Uterus (tissue), 4 donors: Measurements from ENCODE around the gene LHPP. TPM values are rescaled to one million over a fixed set of nuclear protein-coding genes. Genes with fewer than 3 reads are reported as not detected.
A peak's percentile ranks its signal among the peaks of the same experiment; 100 is the strongest.

ENCODE experiments used
- DNase-seq, 2 donors: peaks; one replicate each; pipeline ENCODE4 v3.0.0-alpha.2; 2019 to 2020
- H3K27ac ChIP-seq, 2 donors: fragments of 200-600 bp; sonication (generic); 1 replicate in 1 of 2; 2 replicates in 1 of 2; pipeline ENCODE4 v1.5.1; 2016 to 2018
- H3K27me3 ChIP-seq, 2 donors: fragments of 200-600 bp; sonication (generic); one replicate each; pipeline ENCODE4 v1.5.1; 2018 to 2019; ENCODE audit warnings: control low read depth in 1 of 2
- H3K36me3 ChIP-seq, 2 donors: fragments of 200-600 bp; sonication (generic); one replicate each; pipeline ENCODE4 v1.5.1; 2019; ENCODE audit warnings: control low read depth in 1 of 2
- H3K4me1 ChIP-seq, 2 donors: fragments of 200-600 bp; sonication (generic); one replicate each; pipeline ENCODE4 v1.5.1; 2018 to 2019; ENCODE audit warnings: control low read depth in 1 of 2
- H3K4me3 ChIP-seq, 2 donors: fragments of 200-600 bp; sonication (generic); 1 replicate in 1 of 2; 2 replicates in 1 of 2; pipeline ENCODE4 v1.5.1; 2018 to 2019; ENCODE audit warnings: mild to moderate bottlenecking in 1 of 2
- H3K9me3 ChIP-seq, 2 donors: fragments of 200-600 bp; sonication (generic); one replicate each; pipeline ENCODE4 v1.5.1; 2019; ENCODE audit warnings: control low read depth in 1 of 2
- CTCF ChIP-seq, 4 experiments: fragments of 200-600 bp in 2 of 4; fragments of 450-650 bp in 2 of 4; sonication (generic) in 2 of 4; IDR thresholded peaks; one replicate each; pipeline ENCODE4 v1.5.1; 2016 to 2019; ENCODE audit warnings: antibody characterized with exemption in 4 of 4, mild to moderate bottlenecking in 2 of 4, moderate library complexity in 1 of 4
- POLR2A ChIP-seq, 2 donors: fragments of 450-650 bp; IDR thresholded peaks; one replicate each; pipeline ENCODE4 v1.6.1; 2016; ENCODE audit warnings: antibody characterized with exemption in 2 of 2, mild to moderate bottlenecking in 1 of 2, moderate library complexity in 1 of 2
- intact Hi-C: fragments of 100-400 bp; cut with DNase I; formaldehyde crosslinking; loops from one replicate; pipeline ENCODE4 v1.15.1; 2023; ENCODE audit warnings: low total_unique reads
- total RNA-seq, 4 donors: library from RNA; depleted of rRNA in 3 of 4; stranded (reverse); fragments of >200 nt in 3 of 4; gene quantifications; one replicate each; pipeline versions ENCODE4 v1.1.0 to v1.2.4, GENCODE V29; 2014 to 2023
- donor health status: DM: yes; HTN: yes; CAD: no.

Gene LHPP
- total RNA-seq, 4 donors from 2014 or later: 0.51 to 23.2 (median 15.3) TPM; not detected in 1

- peak; percentile 95 to 96 for DNase-seq
- Histone ChIP-seq H3K36me3 (no peaks in the 10 kb centered on the region), H3K4me1 (peaks cover 0 to 3% of the 10 kb centered on the region in 2 donors), H3K27me3 (no peaks in the 10 kb centered on the region), H3K9me3 (no peaks in the 10 kb centered on the region), H3K27ac (peak within 1 kb of the TSS; percentile 89), H3K4me3 (peak within 1 kb of the TSS; percentile 54 to 80)
- TF ChIP-seq CTCF (IDR thresholded peaks at IDR 0.05): peak in 2 of 4 experiments; percentile 2 to 15
- TF ChIP-seq POLR2A (IDR thresholded peaks at IDR 0.05): peak; percentile 99
- intact Hi-C loops: no loop called here
Measured at GRCh38 chr10:124418726-124419501, 42.7 kb upstream of the LHPP start, which contains the start of gene OAT. TSS of gene OAT (minus strand) at chr10:124418923. CDS start at chr10:124412171, 6,752 bp downstream.

- H3K27ac ChIP-seq: no peak overlapping the region
- intact Hi-C loops: no loop called here
Measured at GRCh38 chr10:124419635-124420034, 42.0 kb upstream of the LHPP start.

GRCh38 chr10:124420254-124420653, 41.4 kb upstream of the LHPP start:
- no peak for DNase-seq

More at GRCh38 chr10:124419635-124420034, 42.0 kb upstream of the LHPP start:
- no peaks in the 10 kb centered on the region for H3K9me3 ChIP-seq
- peak in 1 of 2 donors; percentile 17 for DNase-seq
- H3K36me3 ChIP-seq: no peaks in the 10 kb centered on the region
- TF ChIP-seq CTCF (IDR thresholded peaks at IDR 0.05) (no peak), POLR2A (IDR thresholded peaks at IDR 0.05) (no peak)
- no peaks in the 10 kb centered on the region for H3K27me3 ChIP-seq
- no peak overlapping the region for H3K4me3 ChIP-seq
- H3K4me1 ChIP-seq: peaks cover 0 to 3% of the 10 kb centered on the region in 2 donors

GRCh38 chr10:124422742-124423141, 38.9 kb upstream of the LHPP start:
- H3K27me3 ChIP-seq: no peaks in the 10 kb centered on the region
- no peak for DNase-seq
- no peaks in the 10 kb centered on the region for H3K4me1 ChIP-seq
- H3K27ac ChIP-seq: no peak overlapping the region
- no peak overlapping the region for H3K4me3 ChIP-seq
- H3K36me3 ChIP-seq: no peaks in the 10 kb centered on the region
- no peaks in the 10 kb centered on the region for H3K9me3 ChIP-seq
- TF ChIP-seq POLR2A (IDR thresholded peaks at IDR 0.05): no peak
- no peak for TF ChIP-seq CTCF (IDR thresholded peaks at IDR 0.05)
- intact Hi-C loops: no loop called here

More at GRCh38 chr10:124420254-124420653, 41.4 kb upstream of the LHPP start:
- Histone ChIP-seq H3K4me1 (peaks cover 0 to under 1% of the 10 kb centered on the region in 2 donors), H3K27me3 (no peaks in the 10 kb centered on the region), H3K27ac (no peak overlapping the region), H3K36me3 (no peaks in the 10 kb centered on the region), H3K9me3 (no peaks in the 10 kb centered on the region), H3K4me3 (no peak overlapping the region)
- intact Hi-C loops: no loop called here
- TF ChIP-seq POLR2A (IDR thresholded peaks at IDR 0.05) (no peak), CTCF (IDR thresholded peaks at IDR 0.05) (no peak)

GRCh38 chr10:124423813-124424212, 37.8 kb upstream of the LHPP start:
- intact Hi-C loops: no loop called here
- Histone ChIP-seq H3K4me1 (no peaks in the 10 kb centered on the region), H3K27ac (no peak overlapping the region), H3K36me3 (no peaks in the 10 kb centered on the region), H3K4me3 (no peak overlapping the region), H3K27me3 (no peaks in the 10 kb centered on the region), H3K9me3 (no peaks in the 10 kb centered on the region)
- no peak for DNase-seq
- TF ChIP-seq POLR2A (IDR thresholded peaks at IDR 0.05): no peak
- no peak for TF ChIP-seq CTCF (IDR thresholded peaks at IDR 0.05)
